Natural killer cell treated with Interleukin-12 subunit alpha and Interleukin-12 subunit beta and Interleukin-15 and Interleukin-18, amount 100 ng/mL, for 72 hours (primary cell): ENCODE results near the gene ADARB2. TPM values are rescaled to one million over a fixed set of nuclear protein-coding genes. Genes with fewer than 3 reads are reported as not detected.
A peak's percentile ranks its signal among the peaks of the same experiment; 100 is the strongest.

Experiments
- ATAC-seq, 2 donors: fragments of 150-1000 bp; cut with Tn5 transposase in 1 of 2; sonication (Bioruptor Pico), chemical (Tn5 transposase) in 1 of 2; 2 replicates each; pipeline ENCODE4 v1.10.0; 2021
- DNase-seq: peaks from one replicate; pipeline ENCODE4 v3.0.0; 2022; ENCODE audit warnings: low spot score
- H3K27ac Mint-ChIP-seq, 2 donors: 1 replicate in 1 of 2; 2 replicates in 1 of 2; pipeline ENCODE4 v1.8.0; 2022; ENCODE audit warnings: mixed read lengths in 2 of 2, mild to moderate bottlenecking in 1 of 2, moderate library complexity in 1 of 2
- H3K27me3 Mint-ChIP-seq, 2 donors: 1 replicate in 1 of 2; 2 replicates in 1 of 2; pipeline ENCODE4 v1.8.0; 2022; ENCODE audit warnings: mixed read lengths in 2 of 2
- H3K36me3 Mint-ChIP-seq: one replicate; pipeline ENCODE4 v1.8.0; 2022; ENCODE audit warnings: mixed read lengths
- H3K4me1 Mint-ChIP-seq, 2 donors: 1 replicate in 1 of 2; 2 replicates in 1 of 2; pipeline ENCODE4 v1.8.0; 2022; ENCODE audit warnings: low read depth in 2 of 2, mixed read lengths in 2 of 2, mild to moderate bottlenecking in 1 of 2
- H3K4me3 Mint-ChIP-seq: one replicate; pipeline ENCODE4 v1.8.0; 2022; ENCODE audit warnings: mixed read lengths
- H3K9me3 Mint-ChIP-seq: 2 replicates; pipeline ENCODE4 v1.8.0; 2022; ENCODE audit warnings: mixed read lengths
- total RNA-seq, 2 donors: library from RNA; stranded (reverse); gene quantifications; one replicate each; pipeline ENCODE4 v1.2.3, GENCODE V29; 2022

The ADARB2 gene
- total RNA-seq, 2 donors from 2014 or later = not detected

DNA sequence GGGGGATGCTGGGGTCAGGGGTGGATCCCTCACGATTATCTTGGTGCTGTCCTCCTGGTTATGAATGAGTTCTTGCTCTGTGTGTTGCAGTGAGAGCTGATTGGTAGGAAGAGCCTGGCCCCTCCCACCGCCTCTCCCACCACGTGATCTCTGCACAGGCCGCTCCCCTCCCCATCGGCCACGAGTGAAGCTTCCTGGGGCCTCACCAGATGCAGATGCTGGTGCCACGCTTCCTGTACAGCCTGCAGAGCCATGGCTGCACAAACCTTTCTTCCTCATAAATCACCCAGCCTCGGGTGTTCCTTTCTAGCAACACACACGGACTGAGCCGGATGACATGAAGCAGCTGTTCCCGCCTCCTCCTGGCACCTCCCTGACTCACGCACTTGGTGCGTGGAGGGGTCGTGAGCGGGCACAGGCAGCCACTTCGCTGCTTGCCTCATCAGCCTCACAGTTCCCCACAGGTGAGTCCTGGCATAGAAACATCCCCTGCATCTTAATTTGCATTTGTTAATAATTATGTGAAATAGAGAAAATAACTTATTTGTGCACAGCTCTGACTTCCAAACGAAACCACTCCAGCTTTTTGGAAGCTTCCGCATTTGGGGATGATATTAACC lies 210.8 kb downstream of the ADARB2 start:
- no peak for DNase-seq
- no peak for ATAC-seq
- no peak overlapping the region for H3K4me3 Mint-ChIP-seq
- H3K27ac Mint-ChIP-seq = no peak overlapping the region
- peaks cover 0 to 4% of the 10 kb centered on the region in 2 donors for H3K4me1 Mint-ChIP-seq
- no peaks in the 10 kb centered on the region for H3K36me3 Mint-ChIP-seq
- peaks cover 12 to 23% of the 10 kb centered on the region in 2 donors for H3K27me3 Mint-ChIP-seq
- no peaks in the 10 kb centered on the region for H3K9me3 Mint-ChIP-seq

GRCh38 chr10:1525354-1526162 lies 211.8 kb downstream of the ADARB2 start:
- H3K27ac Mint-ChIP-seq = no peak overlapping the region
- peaks cover 0 to 4% of the 10 kb centered on the region in 2 donors for H3K4me1 Mint-ChIP-seq
- peaks cover 12 to 28% of the 10 kb centered on the region in 2 donors for H3K27me3 Mint-ChIP-seq
- ATAC-seq = no peak
- no peaks in the 10 kb centered on the region for H3K9me3 Mint-ChIP-seq
- no peak overlapping the region for H3K4me3 Mint-ChIP-seq
- H3K36me3 Mint-ChIP-seq = no peaks in the 10 kb centered on the region
- DNase-seq = no peak

- DNase-seq (no peak), ATAC-seq (no peak)
- Mint-ChIP-seq H3K27me3 (peaks cover 7 to 26% of the 10 kb centered on the region in 2 donors), H3K4me1 (peaks cover 0 to 4% of the 10 kb centered on the region in 2 donors), H3K27ac (no peak overlapping the region), H3K36me3 (no peaks in the 10 kb centered on the region), H3K4me3 (no peak overlapping the region), H3K9me3 (no peaks in the 10 kb centered on the region)
Observed at GRCh38 chr10:1524540-1524939, 212.8 kb downstream of the ADARB2 start.

DNA sequence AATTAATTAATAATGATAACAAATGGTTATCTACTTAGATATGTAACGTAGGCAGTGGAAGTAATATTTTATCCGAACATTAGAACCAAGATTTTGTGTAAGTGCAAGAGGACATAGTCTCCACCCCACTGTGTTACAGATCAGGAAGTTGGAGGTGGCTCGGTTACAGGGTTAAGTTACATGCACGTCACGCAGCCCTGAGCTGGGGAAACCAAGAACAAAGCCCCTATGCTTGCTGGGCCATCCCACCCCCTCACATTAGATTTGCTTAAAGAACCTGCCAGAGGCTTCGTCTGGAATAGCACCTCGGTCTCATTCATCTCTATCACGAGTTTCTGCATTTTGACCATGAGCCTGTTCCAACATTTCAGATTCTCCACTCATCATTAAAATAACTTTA lies 214.1 kb downstream of the ADARB2 start:
- H3K27ac Mint-ChIP-seq = no peak overlapping the region
- H3K27me3 Mint-ChIP-seq = peaks cover 7 to 18% of the 10 kb centered on the region in 2 donors
- H3K4me1 Mint-ChIP-seq = peaks cover 0 to 4% of the 10 kb centered on the region in 2 donors
- H3K36me3 Mint-ChIP-seq = no peaks in the 10 kb centered on the region
- H3K4me3 Mint-ChIP-seq = no peak overlapping the region
- no peak for ATAC-seq
- H3K9me3 Mint-ChIP-seq = no peaks in the 10 kb centered on the region
- no peak for DNase-seq

GRCh38 chr10:1522237-1522636 lies 215.1 kb downstream of the ADARB2 start:
- ATAC-seq (no peak), DNase-seq (no peak)
- H3K36me3 Mint-ChIP-seq = no peaks in the 10 kb centered on the region

DNA sequence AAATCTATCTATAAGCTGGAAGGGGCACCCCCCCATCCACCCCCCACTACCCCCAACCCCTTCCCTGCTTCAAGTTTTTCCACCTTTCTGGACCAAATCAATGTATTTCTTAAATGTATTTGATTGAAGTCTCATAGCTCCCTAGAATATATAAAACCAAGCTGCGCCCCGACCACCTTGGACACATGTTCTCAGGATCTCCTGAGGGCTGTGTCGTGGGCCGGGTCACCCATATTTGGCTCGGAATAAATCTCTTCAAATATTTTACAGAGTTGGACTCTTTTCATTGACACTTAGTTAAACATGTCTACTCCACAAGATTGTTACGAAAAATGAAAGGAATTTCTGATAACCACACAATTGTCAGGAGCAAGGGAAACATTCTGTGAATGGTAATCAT lies 215.6 kb downstream of the ADARB2 start:
- H3K4me1 Mint-ChIP-seq = peaks cover 0 to 4% of the 10 kb centered on the region in 2 donors
- H3K9me3 Mint-ChIP-seq = no peaks in the 10 kb centered on the region
- ATAC-seq = no peak
- no peak overlapping the region for H3K27ac Mint-ChIP-seq
- DNase-seq = no peak
- no peaks in the 10 kb centered on the region for H3K36me3 Mint-ChIP-seq
- no peak overlapping the region for H3K4me3 Mint-ChIP-seq
- peaks cover 3 to 18% of the 10 kb centered on the region in 2 donors for H3K27me3 Mint-ChIP-seq

More at GRCh38 chr10:1522237-1522636, 215.1 kb downstream of the ADARB2 start:
- Mint-ChIP-seq H3K4me3 (no peak overlapping the region), H3K4me1 (peaks cover 0 to 4% of the 10 kb centered on the region in 2 donors), H3K9me3 (no peaks in the 10 kb centered on the region), H3K27ac (no peak overlapping the region), H3K27me3 (peaks cover 3 to 18% of the 10 kb centered on the region in 2 donors)

- Mint-ChIP-seq H3K27me3 (peaks cover 3 to 18% of the 10 kb centered on the region in 2 donors), H3K9me3 (no peaks in the 10 kb centered on the region), H3K4me1 (peaks cover 0 to 4% of the 10 kb centered on the region in 2 donors), H3K4me3 (no peak overlapping the region), H3K36me3 (no peaks in the 10 kb centered on the region), H3K27ac (no peak overlapping the region)
- DNase-seq = no peak
- ATAC-seq = no peak
Observed at GRCh38 chr10:1520909-1521565, 216.3 kb downstream of the ADARB2 start.

DNA sequence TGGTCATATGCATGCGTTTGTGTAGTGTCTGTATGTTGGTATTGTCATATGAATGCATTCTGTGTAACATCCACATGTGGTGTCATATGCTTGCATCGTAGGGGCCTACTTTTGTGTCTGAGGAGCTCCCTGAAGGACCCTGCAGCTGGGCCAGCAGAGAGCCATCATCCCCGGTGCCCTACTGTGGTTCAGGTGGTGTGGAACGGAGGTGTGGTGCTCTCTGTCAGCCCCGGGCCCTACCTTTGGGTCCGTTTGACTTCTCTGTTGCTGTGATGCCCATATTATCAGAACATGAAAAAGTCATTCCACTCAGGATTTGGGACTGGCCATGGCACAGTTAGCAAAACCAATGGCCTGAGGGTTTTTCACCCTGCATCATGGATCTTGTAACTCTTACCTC lies 217.9 kb downstream of the ADARB2 start:
- Mint-ChIP-seq H3K4me3 (no peak overlapping the region), H3K4me1 (no peaks in the 10 kb centered on the region), H3K27ac (no peak overlapping the region), H3K36me3 (no peaks in the 10 kb centered on the region), H3K27me3 (peaks cover 3 to 16% of the 10 kb centered on the region in 2 donors), H3K9me3 (no peaks in the 10 kb centered on the region)
- DNase-seq (no peak), ATAC-seq (no peak)

DNA sequence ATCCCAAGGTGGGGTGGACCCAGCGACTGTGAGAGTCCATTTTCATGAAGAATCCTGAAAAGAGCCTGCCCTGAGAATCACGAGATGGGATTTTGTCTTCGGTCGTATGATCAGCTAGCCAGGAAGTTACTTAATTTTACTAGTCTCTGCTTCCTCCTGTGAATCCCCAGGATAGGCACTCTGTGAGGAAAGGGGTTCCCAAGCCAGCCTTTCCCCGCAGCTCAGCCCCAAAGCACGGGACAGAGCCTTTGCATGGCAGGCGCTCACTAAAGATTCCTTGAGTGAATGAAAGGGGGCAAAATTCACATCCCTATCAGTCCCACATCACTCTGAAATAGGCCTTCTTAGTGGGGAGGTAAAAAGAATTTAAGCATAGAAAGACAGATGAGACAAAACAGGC lies 219.6 kb downstream of the ADARB2 start:
- no peaks in the 10 kb centered on the region for H3K9me3 Mint-ChIP-seq
- ATAC-seq = no peak
- H3K4me1 Mint-ChIP-seq = no peaks in the 10 kb centered on the region
- H3K27me3 Mint-ChIP-seq = peaks cover 0 to 16% of the 10 kb centered on the region in 2 donors
- no peak for DNase-seq
- no peak overlapping the region for H3K4me3 Mint-ChIP-seq
- H3K27ac Mint-ChIP-seq = no peak overlapping the region
- H3K36me3 Mint-ChIP-seq = no peaks in the 10 kb centered on the region

DNA sequence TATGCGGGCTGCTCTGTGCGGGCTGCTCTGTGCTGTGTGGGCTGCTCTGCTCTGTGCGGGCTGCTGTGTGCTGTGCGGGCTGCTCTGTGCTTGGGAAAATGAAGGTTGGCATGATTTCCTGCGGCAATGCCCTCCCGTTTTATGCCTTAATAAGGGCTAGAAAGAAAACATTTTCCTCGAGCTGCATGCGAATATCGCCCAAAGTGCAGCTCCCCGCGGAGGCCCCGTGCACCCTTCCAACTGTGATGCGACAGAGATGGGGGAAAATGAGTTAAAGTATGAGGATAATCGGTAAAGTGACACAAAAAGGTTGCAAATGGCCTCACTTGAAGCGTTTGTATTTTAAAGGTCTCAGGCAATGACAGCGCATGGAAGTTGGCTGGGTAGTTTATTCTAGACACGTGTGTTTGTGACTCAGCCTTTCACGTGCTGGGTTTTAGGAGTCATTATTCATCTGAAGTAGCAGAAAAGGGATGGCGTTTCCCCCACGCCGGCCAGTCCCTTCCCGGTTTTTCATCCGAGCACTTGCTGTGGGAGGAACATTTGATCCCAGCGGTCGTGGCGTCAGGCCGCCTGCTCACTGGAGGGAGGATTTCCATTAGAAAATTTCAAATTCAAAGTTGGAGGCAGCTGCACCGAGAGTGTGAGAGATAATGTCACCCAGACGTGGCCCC lies 220.7 kb downstream of the ADARB2 start:
- no peaks in the 10 kb centered on the region for H3K4me1 Mint-ChIP-seq
- no peak overlapping the region for H3K4me3 Mint-ChIP-seq
- no peaks in the 10 kb centered on the region for H3K36me3 Mint-ChIP-seq
- no peaks in the 10 kb centered on the region for H3K9me3 Mint-ChIP-seq
- DNase-seq (no peak), ATAC-seq (no peak)
- peaks cover 0 to 12% of the 10 kb centered on the region in 2 donors for H3K27me3 Mint-ChIP-seq
- H3K27ac Mint-ChIP-seq = no peak overlapping the region

DNA sequence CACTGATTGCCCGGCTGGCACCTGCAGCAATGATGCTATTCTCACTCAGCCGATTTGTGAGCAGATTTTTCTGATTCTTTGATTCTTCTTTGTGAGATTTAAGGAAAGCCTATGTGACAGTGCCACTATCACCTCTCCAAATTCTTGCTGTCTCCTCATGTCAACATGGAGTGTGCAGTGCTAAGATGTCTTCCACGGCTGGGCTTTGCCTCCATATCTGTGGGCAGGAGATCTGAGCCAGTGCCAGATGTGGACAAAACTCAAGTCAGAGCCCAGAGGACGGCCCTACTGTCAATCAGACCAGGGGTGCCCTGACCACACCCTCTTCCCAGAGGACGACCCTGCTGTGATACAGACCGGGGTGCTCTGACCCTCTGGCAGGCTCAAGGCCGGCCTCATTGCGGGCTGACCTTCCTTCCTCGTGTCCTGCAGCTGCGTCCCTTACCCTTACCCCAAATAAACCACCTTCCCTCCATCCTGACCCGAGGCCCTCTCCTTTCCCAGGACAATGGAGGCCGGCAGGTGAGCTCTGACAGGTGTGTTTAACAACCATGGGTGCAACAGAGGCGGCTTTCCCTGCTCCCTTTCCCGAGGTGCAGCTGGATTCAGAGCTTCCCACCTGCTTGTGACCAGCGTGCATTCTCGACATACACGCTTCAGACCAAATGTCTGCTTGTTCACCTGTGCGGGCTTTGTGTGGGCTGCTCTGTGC lies 221.4 kb downstream of the ADARB2 start:
- Mint-ChIP-seq H3K27ac (no peak overlapping the region), H3K9me3 (peaks cover 3% of the 10 kb centered on the region), H3K36me3 (no peaks in the 10 kb centered on the region), H3K4me1 (no peaks in the 10 kb centered on the region), H3K4me3 (no peak overlapping the region), H3K27me3 (peaks cover 0 to 13% of the 10 kb centered on the region in 2 donors)
- peak in 1 of 2 donors; percentile 46 for ATAC-seq
- DNase-seq = no peak

DNA sequence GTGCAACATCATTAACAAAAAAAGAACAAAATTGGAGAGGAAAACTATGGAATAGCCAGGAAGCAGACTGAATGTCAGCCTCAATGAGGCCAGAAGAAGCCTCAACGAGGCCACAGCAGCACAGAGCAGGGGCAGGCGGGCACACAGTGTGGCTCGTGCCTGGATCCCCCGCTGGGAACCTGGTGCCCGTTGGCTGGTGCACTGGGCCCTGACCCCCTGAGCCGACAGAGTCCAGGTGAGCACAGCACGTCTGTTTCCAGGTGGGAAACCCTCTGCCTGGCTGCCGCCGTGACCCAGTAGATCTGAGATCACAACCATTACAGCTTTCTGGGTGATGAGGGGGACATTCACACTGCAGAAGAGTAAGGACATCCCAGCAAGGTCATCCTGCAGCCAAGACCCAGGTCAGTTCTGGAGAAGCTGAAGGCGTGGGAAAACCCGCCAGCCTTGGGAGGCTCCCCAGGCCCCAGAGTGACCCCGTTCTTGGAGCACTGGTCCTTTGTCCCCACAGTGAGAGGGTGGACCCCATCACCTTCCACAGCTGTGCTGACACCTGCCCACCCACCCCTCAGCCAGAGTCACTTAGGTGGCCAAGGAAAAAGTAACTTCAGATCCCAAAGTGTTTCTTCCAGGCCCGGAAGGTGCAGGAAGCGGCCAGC lies 222.1 kb downstream of the ADARB2 start:
- H3K4me3 Mint-ChIP-seq = no peak overlapping the region
- no peak overlapping the region for H3K27ac Mint-ChIP-seq
- peaks cover 3% of the 10 kb centered on the region for H3K9me3 Mint-ChIP-seq
- ATAC-seq (no peak), DNase-seq (no peak)
- H3K36me3 Mint-ChIP-seq = no peaks in the 10 kb centered on the region
- H3K27me3 Mint-ChIP-seq = peaks cover 0 to 17% of the 10 kb centered on the region in 2 donors
- no peaks in the 10 kb centered on the region for H3K4me1 Mint-ChIP-seq

GRCh38 chr10:1514681-1515080 lies 222.6 kb downstream of the ADARB2 start:
- H3K27me3 Mint-ChIP-seq = peaks cover 0 to 21% of the 10 kb centered on the region in 2 donors
- no peak for DNase-seq

More at GRCh38 chr10:1514681-1515080, 222.6 kb downstream of the ADARB2 start:
- Mint-ChIP-seq H3K27ac (no peak overlapping the region), H3K4me3 (no peak overlapping the region), H3K9me3 (peaks cover 3% of the 10 kb centered on the region), H3K36me3 (no peaks in the 10 kb centered on the region), H3K4me1 (no peaks in the 10 kb centered on the region)
- no peak for ATAC-seq
